Activated CD4-positive, alpha-beta T cell treated with anti-CD3 and anti-CD28 coated beads for 36 hours (primary cell): ENCODE measurements around the gene ADI1. TPM values are rescaled to one million over a fixed set of nuclear protein-coding genes. Genes with fewer than 3 reads are reported as not detected.
"Not testable (repeated sequence)": the region's sequence is repeated elsewhere in the genome, so short reads cannot be mapped to it uniquely, and the experiment has no call there.

Experiments
- ATAC-seq: fragments of 200-7000 bp; cut with Tn5 transposase; one replicate; pipeline ENCODE4 v1.10.0; 2021; ENCODE audit warnings: mild to moderate bottlenecking, moderate library complexity
- CTCF ChIA-PET: fragments of 350-600 bp; sonication (Branson Sonifier 250); formaldehyde crosslinking; loops from one replicate; lab custom pipeline; 2021; ENCODE audit warnings: antibody characterized with exemption; lab: Charles Lee
- POLR2A ChIA-PET: fragments of 350-600 bp; sonication (Branson Sonifier 250); formaldehyde crosslinking; loops from one replicate; lab custom pipeline; 2021; ENCODE audit warnings: antibody characterized with exemption, inconsistent platforms; lab: Charles Lee
- DNase-seq: peaks from one replicate; pipeline ENCODE4 v3.0.0-alpha.2; 2020
- H3K27ac Mint-ChIP-seq: one replicate; pipeline ENCODE4 v1.8.0; 2021; ENCODE audit warnings: mixed read lengths
- H3K27me3 Mint-ChIP-seq: one replicate; pipeline ENCODE4 v1.8.0; 2021; ENCODE audit warnings: mixed read lengths
- H3K36me3 Mint-ChIP-seq: one replicate; pipeline ENCODE4 v1.8.0; 2021; ENCODE audit warnings: low read depth, mixed read lengths
- H3K4me1 Mint-ChIP-seq: one replicate; pipeline ENCODE4 v1.8.0; 2021; ENCODE audit warnings: mixed read lengths
- H3K4me3 Mint-ChIP-seq: one replicate; pipeline ENCODE4 v1.8.0; 2021; ENCODE audit warnings: mild to moderate bottlenecking, moderate library complexity, mixed read lengths
- H3K9me3 Mint-ChIP-seq: one replicate; pipeline ENCODE4 v1.8.0; 2021; ENCODE audit warnings: low read depth, mixed read lengths
- intact Hi-C, 2 experiments: fragments of 100-400 bp; cut with DNase I in 1 of 2; cut with micrococcal nuclease in 1 of 2; formaldehyde crosslinking; loops; one replicate each; pipeline versions ENCODE4 v1.14.2 to v1.15.1; 2022 to 2024; cut with DNase I, micrococcal nuclease
- total RNA-seq, 2 experiments: library from RNA; stranded (reverse); gene quantifications; one replicate each; pipeline ENCODE4 v1.2.3, GENCODE V29; 2021

Gene ADI1
- total RNA-seq, 2 experiments from 2014 or later, result 32.3 to 33.3 TPM

DNA sequence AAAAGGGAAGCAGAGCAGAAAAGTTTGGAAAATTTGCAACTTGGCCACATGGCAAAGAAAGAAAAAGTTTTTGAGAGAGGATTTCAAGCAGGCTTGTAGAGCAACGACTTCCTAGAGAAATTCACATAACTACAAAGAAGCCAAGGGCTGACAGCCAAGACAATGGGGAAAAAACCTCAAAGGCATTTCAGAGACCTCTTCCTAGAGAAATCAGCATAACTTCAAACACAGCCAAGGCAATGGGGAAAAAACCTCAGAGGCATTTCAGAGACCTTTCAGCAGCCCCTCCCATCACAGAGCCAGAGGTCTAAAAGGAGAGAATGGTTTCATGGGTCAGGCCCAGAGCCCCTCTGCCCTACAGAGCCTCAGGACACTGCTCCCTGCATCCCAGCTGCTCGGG, 7.2 kb downstream of the ADI1 start:
- Mint-ChIP-seq H3K27me3 (no peaks in the 10 kb centered on the region), H3K4me1 (peaks cover 7% of the 10 kb centered on the region), H3K9me3 (peaks cover 21% of the 10 kb centered on the region), H3K27ac (no peak overlapping the region), H3K4me3 (no peak overlapping the region), H3K36me3 (peaks cover 81% of the 10 kb centered on the region)
- intact Hi-C loops, result no loop called here
- ATAC-seq (no peak), DNase-seq (no peak)
- CTCF ChIA-PET, result interaction anchor here (1.6 kb wide), 1 partner anchor 60 kb away, joined by 3 read pairs; no protein-coding TSS in a partner anchor
- POLR2A ChIA-PET, result no interaction called here

DNA sequence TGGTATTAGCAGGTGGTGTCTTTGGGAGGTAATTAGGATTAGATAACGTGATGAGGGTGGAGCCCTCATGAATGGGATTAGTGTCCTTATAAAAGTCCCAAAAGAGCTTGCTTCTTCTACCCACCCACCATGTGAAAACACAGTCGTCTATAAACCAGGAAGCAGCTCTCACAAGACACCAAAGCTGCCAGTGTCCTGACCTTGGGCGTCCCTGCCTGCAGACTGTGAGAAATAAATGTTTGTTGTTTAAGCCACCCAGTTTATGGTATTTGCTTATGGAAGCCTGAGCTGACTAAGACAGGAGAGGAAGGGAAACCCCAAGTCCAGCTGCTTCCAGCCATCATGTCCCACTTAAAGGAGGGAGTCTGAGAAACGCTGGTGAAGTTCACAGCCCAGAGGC, 13.6 kb downstream of the ADI1 start:
- Mint-ChIP-seq H3K9me3 (peaks cover 4% of the 10 kb centered on the region), H3K4me3 (no peak overlapping the region), H3K27me3 (no peaks in the 10 kb centered on the region), H3K36me3 (peaks cover 55% of the 10 kb centered on the region), H3K27ac (no peak overlapping the region), H3K4me1 (no peaks in the 10 kb centered on the region)
- ATAC-seq (no peak), DNase-seq (no peak)
- CTCF ChIA-PET, result no interaction called here
- POLR2A ChIA-PET, result no interaction called here
- intact Hi-C loops, result no loop called here

- intact Hi-C loops, result no loop called here
- Mint-ChIP-seq H3K4me1 (no peaks in the 10 kb centered on the region), H3K4me3 (no peak overlapping the region), H3K36me3 (peaks cover 51% of the 10 kb centered on the region), H3K27ac (no peak overlapping the region), H3K9me3 (peaks cover 4% of the 10 kb centered on the region), H3K27me3 (no peaks in the 10 kb centered on the region)
- ChIA-PET POLR2A (no interaction called here), CTCF (no interaction called here)
- DNase-seq, result no peak
- no peak for ATAC-seq
Measured at GRCh38 chr2:3504741-3505140, 14.6 kb downstream of the ADI1 start.

GRCh38 chr2:3503483-3503882, 15.8 kb downstream of the ADI1 start:
- Mint-ChIP-seq H3K4me3 (no peak overlapping the region), H3K36me3 (peaks cover 49% of the 10 kb centered on the region), H3K4me1 (no peaks in the 10 kb centered on the region), H3K27ac (no peak overlapping the region), H3K9me3 (peaks cover 2% of the 10 kb centered on the region), H3K27me3 (no peaks in the 10 kb centered on the region)
- intact Hi-C loops, result no loop called here
- CTCF ChIA-PET, result no interaction called here
- DNase-seq (no peak), ATAC-seq (no peak)
- POLR2A ChIA-PET, result no interaction called here

GRCh38 chr2:3503046-3503445, 16.3 kb downstream of the ADI1 start:
- Mint-ChIP-seq H3K27ac (no peak overlapping the region), H3K27me3 (no peaks in the 10 kb centered on the region), H3K36me3 (peaks cover 49% of the 10 kb centered on the region), H3K4me3 (no peak overlapping the region), H3K9me3 (no peaks in the 10 kb centered on the region), H3K4me1 (no peaks in the 10 kb centered on the region)
- DNase-seq (no peak), ATAC-seq (no peak)
- ChIA-PET CTCF (no interaction called here), POLR2A (no interaction called here)
- intact Hi-C loops, result no loop called here

DNA sequence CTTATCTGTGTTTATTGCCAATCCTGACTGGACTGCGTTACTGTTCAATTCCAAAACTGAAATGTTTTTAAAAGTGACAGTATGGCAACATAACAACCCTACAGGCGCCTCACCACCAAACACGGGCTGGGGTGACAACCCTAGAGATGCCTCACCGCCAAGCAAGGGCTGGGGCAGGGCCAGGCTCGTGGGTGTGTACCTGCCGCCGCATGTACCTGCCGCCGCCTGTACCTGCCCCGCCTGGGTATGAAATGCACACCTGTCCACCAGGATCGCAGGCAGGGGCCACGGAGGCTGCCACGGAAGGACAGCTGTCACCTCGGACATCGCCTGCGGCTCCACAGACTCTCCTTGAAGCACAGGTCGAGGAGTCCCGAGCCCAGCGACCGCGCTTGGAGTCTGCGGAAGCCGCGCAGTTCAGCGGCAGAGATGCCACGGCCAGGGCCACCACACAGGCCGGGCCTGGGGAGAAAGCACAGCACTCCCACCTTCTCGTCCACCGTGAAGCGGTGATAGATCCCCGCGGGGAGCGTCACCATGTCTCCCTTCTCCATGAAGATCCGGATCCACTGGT, 18.9 kb downstream of the ADI1 start:
- H3K4me1 Mint-ChIP-seq, result no peaks in the 10 kb centered on the region
- no peaks in the 10 kb centered on the region for H3K27me3 Mint-ChIP-seq
- H3K36me3 Mint-ChIP-seq, result peaks cover 48% of the 10 kb centered on the region
- ChIA-PET POLR2A (no interaction called here), CTCF (no interaction called here)
- no peak overlapping the region for H3K4me3 Mint-ChIP-seq
- H3K27ac Mint-ChIP-seq, result no peak overlapping the region
- H3K9me3 Mint-ChIP-seq, result no peaks in the 10 kb centered on the region
- no peak for DNase-seq
- ATAC-seq, result no peak
- intact Hi-C loops, result no loop called here

DNA sequence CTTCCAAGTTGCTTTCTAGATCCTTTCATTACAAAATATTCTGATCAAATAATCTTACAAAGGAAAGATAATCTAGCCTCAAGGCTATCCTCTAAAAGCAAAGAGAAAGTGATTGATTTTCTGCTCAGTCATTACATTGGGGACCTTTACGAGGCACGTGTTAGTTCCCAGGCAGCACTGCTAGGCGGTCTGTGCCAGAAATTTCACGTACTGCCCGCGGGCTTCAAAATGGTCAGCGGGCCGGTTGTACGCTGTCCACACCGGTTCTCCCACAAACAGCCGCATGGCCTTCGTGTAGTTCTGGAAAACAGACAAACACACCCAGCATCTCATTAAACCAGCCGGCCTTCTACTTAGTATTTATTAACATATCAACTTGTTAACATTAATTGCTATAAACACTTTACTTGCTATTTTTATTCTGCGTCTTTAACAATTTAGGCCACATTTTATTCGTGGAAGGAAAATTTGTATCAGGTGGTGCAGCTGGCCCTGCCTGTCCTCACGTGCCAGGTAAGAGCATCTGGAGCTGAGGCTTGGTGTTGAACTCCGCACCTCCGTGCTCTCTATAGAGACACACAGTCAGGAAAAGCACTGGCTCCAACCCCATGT, 20.4 kb downstream of the ADI1 start:
- Mint-ChIP-seq H3K27ac (no peak overlapping the region), H3K4me1 (no peaks in the 10 kb centered on the region), H3K9me3 (no peaks in the 10 kb centered on the region), H3K27me3 (no peaks in the 10 kb centered on the region), H3K4me3 (no peak overlapping the region), H3K36me3 (peaks cover 38% of the 10 kb centered on the region)
- intact Hi-C loops, result no loop called here
- POLR2A ChIA-PET, result no interaction called here
- ATAC-seq, result no peak
- CTCF ChIA-PET, result no interaction called here
- DNase-seq, result no peak

GRCh38 chr2:3496708-3497080, 22.6 kb downstream of the ADI1 start:
- H3K9me3 Mint-ChIP-seq, H3K4me3 Mint-ChIP-seq, H3K27me3 Mint-ChIP-seq, POLR2A ChIA-PET, H3K27ac Mint-ChIP-seq, DNase-seq, intact Hi-C loops, CTCF ChIA-PET, ATAC-seq, H3K4me1 Mint-ChIP-seq: not testable (repeated sequence)
- H3K36me3 Mint-ChIP-seq, result peaks cover 28% of the 10 kb centered on the region

DNA sequence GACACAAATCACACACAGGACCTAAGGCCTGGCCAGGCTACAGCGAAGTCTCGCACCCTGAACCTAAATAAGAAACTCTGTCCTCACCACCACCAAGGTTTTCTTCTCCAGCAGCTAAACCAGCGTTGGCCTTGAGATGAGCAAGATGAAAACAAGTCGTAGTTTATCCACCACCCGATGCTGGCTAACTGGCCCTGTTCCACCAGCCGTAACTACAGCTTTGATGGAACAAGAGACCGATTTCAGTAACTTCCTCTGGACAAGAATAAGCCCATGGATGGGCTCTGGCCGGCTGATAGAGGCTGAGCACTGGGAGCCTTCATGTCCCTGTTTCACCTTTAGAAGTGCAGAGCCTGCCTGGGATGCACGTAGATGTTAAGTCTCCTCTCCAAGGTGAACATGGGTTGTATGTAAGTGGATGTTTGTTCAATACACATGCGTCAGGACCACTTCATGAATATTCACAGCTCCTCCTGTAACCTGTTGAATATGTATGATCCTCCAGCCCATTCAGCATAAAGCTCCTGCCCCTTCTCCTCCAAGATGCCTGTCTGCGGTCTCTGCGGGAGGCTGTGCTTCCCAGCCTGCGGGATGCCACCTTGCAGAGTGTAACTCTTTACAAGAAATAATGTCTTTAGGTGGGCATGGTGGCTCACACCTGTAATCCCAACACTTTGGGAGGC, 24.2 kb downstream of the ADI1 start:
- ChIA-PET POLR2A (no interaction called here), CTCF (no interaction called here)
- no peak overlapping the region for H3K4me3 Mint-ChIP-seq
- no peaks in the 10 kb centered on the region for H3K9me3 Mint-ChIP-seq
- no peak for ATAC-seq
- no peaks in the 10 kb centered on the region for H3K27me3 Mint-ChIP-seq
- H3K27ac Mint-ChIP-seq, result no peak overlapping the region
- peaks cover 25% of the 10 kb centered on the region for H3K36me3 Mint-ChIP-seq
- H3K4me1 Mint-ChIP-seq, result no peaks in the 10 kb centered on the region
- intact Hi-C loops, result no loop called here
- no peak for DNase-seq

- Mint-ChIP-seq H3K9me3 (no peaks in the 10 kb centered on the region), H3K4me3 (no peak overlapping the region), H3K4me1 (no peaks in the 10 kb centered on the region), H3K36me3 (peaks cover 15% of the 10 kb centered on the region), H3K27ac (no peak overlapping the region), H3K27me3 (no peaks in the 10 kb centered on the region)
- intact Hi-C loops, result no loop called here
- DNase-seq (no peak), ATAC-seq (no peak)
- POLR2A ChIA-PET, result no interaction called here
- CTCF ChIA-PET, result no interaction called here
Measured at GRCh38 chr2:3493615-3494007, 25.7 kb downstream of the ADI1 start.

DNA sequence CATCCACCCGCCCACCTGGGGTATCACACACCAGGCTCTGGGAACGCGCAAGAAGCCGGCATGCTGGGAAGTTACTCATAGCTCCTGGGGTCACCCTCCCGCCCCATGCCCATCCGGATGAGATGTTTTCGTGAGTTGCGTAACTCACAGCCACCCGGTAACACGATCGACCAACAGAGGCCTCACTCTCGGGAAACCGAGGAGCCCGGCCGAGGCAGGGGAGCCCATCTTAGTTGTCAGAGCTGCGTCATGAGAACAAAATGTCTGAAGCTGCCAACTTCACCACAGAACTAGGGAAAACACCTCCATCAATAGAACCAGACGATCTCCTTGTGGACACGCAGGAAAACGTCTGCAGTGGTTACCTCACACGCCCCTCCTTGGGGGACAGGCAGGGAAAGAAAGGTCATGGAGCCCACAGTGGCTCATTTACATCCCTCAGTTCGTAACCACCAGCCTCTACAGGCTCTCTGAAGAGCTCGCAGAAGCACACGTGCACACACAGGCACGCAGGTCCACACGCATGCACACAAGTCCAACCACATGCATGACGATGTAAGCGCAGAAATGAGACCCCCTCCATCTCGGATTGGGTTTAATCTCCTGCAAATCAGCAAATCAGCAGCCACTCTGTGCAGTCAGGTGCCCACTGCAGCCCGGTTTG, 26.2 kb downstream of the ADI1 start:
- Mint-ChIP-seq H3K27ac (no peak overlapping the region), H3K9me3 (no peaks in the 10 kb centered on the region), H3K36me3 (peaks cover 13% of the 10 kb centered on the region), H3K27me3 (no peaks in the 10 kb centered on the region), H3K4me3 (no peak overlapping the region), H3K4me1 (no peaks in the 10 kb centered on the region)
- ChIA-PET POLR2A (no interaction called here), CTCF (interaction anchor here (0.6 kb wide), 1 partner anchor 45 kb away, joined by 3 read pairs; no protein-coding TSS in a partner anchor)
- ATAC-seq, result no peak
- intact Hi-C loops, result no loop called here
- DNase-seq, result no peak

GRCh38 chr2:3492475-3492787, 26.9 kb downstream of the ADI1 start:
- H3K27me3 Mint-ChIP-seq, intact Hi-C loops, H3K9me3 Mint-ChIP-seq, H3K4me1 Mint-ChIP-seq, H3K4me3 Mint-ChIP-seq, ATAC-seq, POLR2A ChIA-PET, H3K27ac Mint-ChIP-seq, DNase-seq, H3K36me3 Mint-ChIP-seq: not testable (repeated sequence)
- CTCF ChIA-PET, result interaction anchor here (0.6 kb wide), 1 partner anchor 45 kb away, joined by 3 read pairs; no protein-coding TSS in a partner anchor
